WTC11 (cell line): Measurements from ENCODE around the gene MYBPC1. TPM values are rescaled to one million over a fixed set of nuclear protein-coding genes. Genes with fewer than 3 reads are reported as not detected.

ENCODE experiments used
- ATAC-seq: fragments of 200-7000 bp; cut with Tn5 transposase; 2 replicates; pipeline ENCODE4 v1.10.0; 2021; ENCODE audit warnings: mild to moderate bottlenecking, moderate library complexity
- CTCF ChIA-PET: fragments of 300-600 bp; sonication (Branson Sonifier 250); formaldehyde crosslinking; loops from one replicate; lab custom pipeline; 2021; ENCODE audit warnings: antibody characterized with exemption; lab: Charles Lee
- POLR2A ChIA-PET: fragments of 350-600 bp; sonication (Branson Sonifier 250); formaldehyde crosslinking; loops from one replicate; lab custom pipeline; 2021; ENCODE audit warnings: antibody characterized with exemption; lab: Charles Lee
- DNase-seq: peaks from one replicate; pipeline ENCODE4 v3.0.0; 2021; ENCODE audit warnings: low spot score
- H3K27ac Mint-ChIP-seq: 2 replicates; pipeline ENCODE4 v1.8.0; 2021; ENCODE audit warnings: mixed read lengths
- H3K27me3 Mint-ChIP-seq: 2 replicates; pipeline ENCODE4 v1.8.0; 2021; ENCODE audit warnings: low read depth, mild to moderate bottlenecking, moderate library complexity, mixed read lengths
- H3K36me3 Mint-ChIP-seq: 2 replicates; pipeline ENCODE4 v1.8.0; 2021; ENCODE audit warnings: mixed read lengths
- H3K4me1 Mint-ChIP-seq: 2 replicates; pipeline ENCODE4 v1.8.0; 2022; ENCODE audit warnings: mixed read lengths
- H3K4me3 Mint-ChIP-seq: 2 replicates; pipeline ENCODE4 v1.8.0; 2021; ENCODE audit warnings: mild to moderate bottlenecking, moderate library complexity, mixed read lengths
- H3K9me3 Mint-ChIP-seq: 2 replicates; pipeline ENCODE4 v1.8.0; 2021; ENCODE audit warnings: mixed read lengths
- ATF3 ChIP-seq: sonication (generic); formaldehyde crosslinking; conservative IDR thresholded peaks from 2 replicates; pipeline ENCODE4 v1.8.1; 2022; ENCODE audit warnings: mild to moderate bottlenecking, missing genetic modification reagents
- CREM ChIP-seq: sonication (generic); formaldehyde crosslinking; IDR thresholded peaks from 2 replicates; pipeline ENCODE4 v1.8.1; 2022; ENCODE audit warnings: mild to moderate bottlenecking, missing genetic modification reagents, moderate library complexity
- E2F5 ChIP-seq: sonication (generic); formaldehyde crosslinking; IDR thresholded peaks from 2 replicates; pipeline ENCODE4 v1.8.1; 2022; ENCODE audit warnings: mild to moderate bottlenecking, moderate library complexity, missing genetic modification reagents
- FOXP1 ChIP-seq: sonication (generic); formaldehyde crosslinking; IDR thresholded peaks from 2 replicates; pipeline ENCODE4 v1.8.0; 2022; ENCODE audit warnings: missing genetic modification reagents, mild to moderate bottlenecking, moderate library complexity, borderline replicate concordance
- FOXP4 ChIP-seq: sonication (generic); formaldehyde crosslinking; IDR thresholded peaks from 2 replicates; pipeline ENCODE4 v1.8.0; 2022; ENCODE audit warnings: mild to moderate bottlenecking, missing genetic modification reagents
- GABPB1 ChIP-seq: sonication (generic); formaldehyde crosslinking; IDR thresholded peaks from 2 replicates; pipeline ENCODE4 v1.8.1; 2023; ENCODE audit warnings: mild to moderate bottlenecking, missing genetic modification reagents
- GTF2I ChIP-seq: fragments of 250-450 bp; sonication (Bioruptor Pico); conservative IDR thresholded peaks from 2 replicates; pipeline ENCODE4 v1.4.0; 2021; ENCODE audit warnings: mild to moderate bottlenecking
- HMGA2 ChIP-seq: fragments of 250-450 bp; sonication (Bioruptor Pico); IDR thresholded peaks from 2 replicates; pipeline ENCODE4 v1.4.0; 2021; ENCODE audit warnings: mild to moderate bottlenecking, moderate library complexity
- JAZF1 ChIP-seq: fragments of 250-450 bp; sonication (Bioruptor Pico); IDR thresholded peaks from 2 replicates; pipeline ENCODE4 v1.9.0; 2021; ENCODE audit warnings: moderate library complexity, mild to moderate bottlenecking, inconsistent platforms
- JUN ChIP-seq: sonication (generic); formaldehyde crosslinking; IDR thresholded peaks from 2 replicates; pipeline ENCODE4 v1.8.0; 2023; ENCODE audit warnings: mild to moderate bottlenecking, missing genetic modification reagents
- NFE2L1 ChIP-seq: sonication (generic); formaldehyde crosslinking; IDR thresholded peaks from 2 replicates; pipeline ENCODE4 v1.8.1; 2023; ENCODE audit warnings: missing genetic modification reagents
- SP1 ChIP-seq: sonication (generic); formaldehyde crosslinking; conservative IDR thresholded peaks from 2 replicates; pipeline ENCODE4 v1.8.1; 2022; ENCODE audit warnings: missing genetic modification reagents
- TEAD1 ChIP-seq: sonication (generic); formaldehyde crosslinking; IDR thresholded peaks from 2 replicates; pipeline ENCODE4 v1.8.0; 2022; ENCODE audit warnings: mild to moderate bottlenecking, missing genetic modification reagents
- TEAD4 ChIP-seq: sonication (generic); formaldehyde crosslinking; IDR thresholded peaks from 2 replicates; pipeline ENCODE4 v1.8.0; 2022; ENCODE audit warnings: mild to moderate bottlenecking, missing genetic modification reagents
- ZNF232 ChIP-seq: sonication (generic); formaldehyde crosslinking; IDR thresholded peaks from 2 replicates; pipeline ENCODE4 v1.8.0; 2022; ENCODE audit warnings: mild to moderate bottlenecking, missing genetic modification reagents
- ZNF317 ChIP-seq: sonication (generic); formaldehyde crosslinking; IDR thresholded peaks from 2 replicates; pipeline ENCODE4 v1.8.1; 2023; ENCODE audit warnings: low read depth, mild to moderate bottlenecking, moderate library complexity, missing genetic modification reagents, borderline replicate concordance
- ZNF396 ChIP-seq: fragments of 250-450 bp; sonication (Bioruptor Pico); IDR thresholded peaks from 2 replicates; pipeline ENCODE4 v1.8.0; 2021; ENCODE audit warnings: mild to moderate bottlenecking, moderate library complexity, borderline replicate concordance
- ZNF423 ChIP-seq: fragments of 250-450 bp; sonication (Bioruptor Pico); IDR thresholded peaks from 2 replicates; pipeline ENCODE4 v2.1.2; 2022; ENCODE audit warnings: mild to moderate bottlenecking, moderate library complexity
- ZNF425 ChIP-seq: fragments of 250-450 bp; sonication (Bioruptor Pico); conservative IDR thresholded peaks from 2 replicates; pipeline ENCODE4 v1.9.0; 2021; ENCODE audit warnings: mild to moderate bottlenecking
- ZNF512 ChIP-seq: sonication (generic); formaldehyde crosslinking; IDR thresholded peaks from 2 replicates; pipeline ENCODE4 v1.8.1; 2022; ENCODE audit warnings: missing genetic modification reagents, borderline replicate concordance
- ZSCAN18 ChIP-seq: fragments of 250-450 bp; sonication (Bioruptor Pico); IDR thresholded peaks from 2 replicates; pipeline ENCODE4 v2.1.2; 2022; ENCODE audit warnings: mild to moderate bottlenecking, moderate library complexity
- total RNA-seq: library from RNA; stranded (reverse); gene quantifications from 3 replicates; pipeline ENCODE4 v1.2.3, GENCODE V29; 2021

Gene MYBPC1
- total RNA-seq, 1 experiment from 2014 or later = not detected

- no peak for TF ChIP-seq ZNF423 (CRISPR knock-in tag)
- TF ChIP-seq TEAD4 = no peak
- no peak for TF ChIP-seq FOXP4 (CRISPR knock-in tag)
- TF ChIP-seq ZNF425 (CRISPR knock-in tag) = no peak
- no peak for TF ChIP-seq ATF3 (CRISPR knock-in tag)
- no peak for TF ChIP-seq HMGA2
- TF ChIP-seq ZNF232 (CRISPR knock-in tag) = no peak
- TF ChIP-seq GTF2I (CRISPR knock-in tag) = no peak
Measured at GRCh38 chr12:101670007-101670671, 75.4 kb downstream of the MYBPC1 start (continued).

GRCh38 chr12:101671157-101671791 lies 76.5 kb downstream of the MYBPC1 start:
- ATAC-seq = no peak
- Mint-ChIP-seq H3K4me1 (peaks cover 6% of the 10 kb centered on the region), H3K27me3 (peaks cover 3% of the 10 kb centered on the region; the same call in 1 of the 2 replicates), H3K36me3 (no peaks in the 10 kb centered on the region), H3K4me3 (no peak overlapping the region), H3K9me3 (no peaks in the 10 kb centered on the region), H3K27ac (no peak overlapping the region)
- CTCF ChIA-PET = no interaction called here
- POLR2A ChIA-PET = interaction anchor here (0.6 kb wide), 1 partner anchor 220 kb away, joined by 6 read pairs; no protein-coding TSS in a partner anchor
- no peak for TF ChIP-seq ZNF512
- no peak for TF ChIP-seq ZNF396 (CRISPR knock-in tag)
- no peak for TF ChIP-seq ZSCAN18 (CRISPR knock-in tag)
- no peak for TF ChIP-seq FOXP1 (CRISPR knock-in tag)
- TF ChIP-seq E2F5 (CRISPR knock-in tag) = no peak
- no peak for TF ChIP-seq TEAD1
- TF ChIP-seq ZNF317 = no peak
- TF ChIP-seq JUN (CRISPR knock-in tag) = no peak
- TF ChIP-seq SP1 (CRISPR knock-in tag) = no peak
- TF ChIP-seq JAZF1 (CRISPR knock-in tag) = no peak
- TF ChIP-seq NFE2L1 (CRISPR knock-in tag) = no peak
- TF ChIP-seq CREM = no peak
- TF ChIP-seq GABPB1 (CRISPR knock-in tag) = no peak
- no peak for DNase-seq
